Small intestine (tissue), 7 donors: ENCODE data around the gene CEP68. TPM values are rescaled to one million over a fixed set of nuclear protein-coding genes. Genes with fewer than 3 reads are reported as not detected.

Source experiments
- DNase-seq, 2 donors: peaks; one replicate each; pipeline versions ENCODE4 v3.0.0 to v3.0.0-alpha.2; 2013
- FAIRE-seq: peaks from 2 replicates; lab custom pipeline; 2012; peaks lifted over from hg19 to GRCh38; lab: Jason Lieb, UNC
- H3K27ac ChIP-seq, 3 donors: one replicate each; pipeline ENCODE4 v1.5.1; 2013; ENCODE audit warnings: low read length in 2 of 3, mild to moderate bottlenecking in 2 of 3, control low read depth in 1 of 3, inconsistent platforms in 1 of 3, low read depth in 1 of 3, moderate library complexity in 1 of 3
- H3K27me3 ChIP-seq, 3 donors: one replicate each; pipeline ENCODE4 v1.6.1; 2013; ENCODE audit warnings: low read length in 3 of 3, inconsistent platforms in 1 of 3; ENCODE audit not compliant: control insufficient read depth in 3 of 3, insufficient read depth in 3 of 3
- H3K36me3 ChIP-seq, 3 donors: one replicate each; pipeline ENCODE4 v1.6.1; 2013; ENCODE audit warnings: low read length in 3 of 3, inconsistent platforms in 1 of 3, low read depth in 1 of 3, mild to moderate bottlenecking in 1 of 3, moderate library complexity in 1 of 3; ENCODE audit not compliant: control insufficient read depth in 3 of 3, insufficient read depth in 2 of 3
- H3K4me1 ChIP-seq, 3 donors: one replicate each; pipeline ENCODE4 v1.6.1; 2013; ENCODE audit warnings: low read length in 2 of 3, inconsistent platforms in 1 of 3, low read depth in 1 of 3, mild to moderate bottlenecking in 1 of 3, moderate library complexity in 1 of 3; ENCODE audit not compliant: control insufficient read depth in 3 of 3, insufficient read depth in 2 of 3
- H3K4me3 ChIP-seq, 3 donors: one replicate each; pipeline ENCODE4 v1.5.1; 2013; ENCODE audit warnings: low read length in 3 of 3, control low read depth in 1 of 3, inconsistent platforms in 1 of 3, low read depth in 1 of 3, mild to moderate bottlenecking in 1 of 3, moderate library complexity in 1 of 3
- H3K9me3 ChIP-seq, 2 donors: one replicate each; pipeline ENCODE4 v1.6.1; 2013; ENCODE audit warnings: low read depth in 1 of 2, low read length in 1 of 2; ENCODE audit not compliant: control insufficient read depth in 2 of 2, insufficient read depth in 1 of 2
- WGBS, 3 donors: extraction: QIAGEN DNeasy Blood & Tissue Kit; methylation state at CpG; one replicate each; pipeline ENCODE4 v1.1.7; 2013; 5-methylcytosine and 5-hydroxymethylcytosine counted together
- polyA plus RNA-seq, 4 donors: library from polyadenylated mRNA; stranded (reverse) in 3 of 4; unstranded in 1 of 4; fragments of 200-250 nt in 3 of 4; fragments of 120-200 nt in 1 of 4; gene quantifications; one replicate each; pipeline versions ENCODE4 v1.2.1 to v1.2.3, GENCODE V29; 2013
- donor health status: healthy with polysubstance abuse.
- donor health status: control.
- donor health status: control.
- donor health status: Bipolar disorder and iron deficiency.
- donor health status: healthy.

CEP68 gene
- polyA plus RNA-seq, 4 donors: 0.89 to 9.5 (median 4.7) TPM

DNA sequence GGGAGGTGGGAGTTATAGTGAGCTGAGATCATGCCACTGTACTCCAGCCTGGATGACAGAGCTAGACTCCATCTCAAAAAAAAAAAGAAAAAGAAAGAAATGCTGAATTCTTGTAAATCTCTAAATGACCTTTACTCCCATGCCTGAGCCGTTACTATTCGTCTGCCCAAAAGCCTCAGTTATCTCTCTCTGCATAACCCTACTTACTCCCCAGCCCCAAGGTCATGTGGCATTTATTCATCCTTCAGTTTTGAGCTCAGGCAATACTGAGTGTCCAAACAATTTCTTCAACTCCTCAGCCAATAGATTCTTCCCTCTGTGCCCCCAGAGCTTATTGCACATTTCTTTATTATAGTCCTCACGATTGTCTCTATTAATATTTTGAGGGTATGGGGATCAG is 44.9 kb downstream of the CEP68 start:
- no peak overlapping the region for H3K27ac ChIP-seq
- H3K4me1 ChIP-seq: no peaks in the 10 kb centered on the region
- 60 to 73% (median 68%) methylated on average over 3 of the region's 3 CpGs for WGBS, 3 donors
- H3K9me3 ChIP-seq: no peaks in the 10 kb centered on the region
- no peak overlapping the region for H3K4me3 ChIP-seq
- no peaks in the 10 kb centered on the region for H3K27me3 ChIP-seq
- DNase-seq (no peak), FAIRE-seq (no peak)
- H3K36me3 ChIP-seq: peaks cover 6 to 37% (median 12%) of the 10 kb centered on the region in 3 donors

DNA sequence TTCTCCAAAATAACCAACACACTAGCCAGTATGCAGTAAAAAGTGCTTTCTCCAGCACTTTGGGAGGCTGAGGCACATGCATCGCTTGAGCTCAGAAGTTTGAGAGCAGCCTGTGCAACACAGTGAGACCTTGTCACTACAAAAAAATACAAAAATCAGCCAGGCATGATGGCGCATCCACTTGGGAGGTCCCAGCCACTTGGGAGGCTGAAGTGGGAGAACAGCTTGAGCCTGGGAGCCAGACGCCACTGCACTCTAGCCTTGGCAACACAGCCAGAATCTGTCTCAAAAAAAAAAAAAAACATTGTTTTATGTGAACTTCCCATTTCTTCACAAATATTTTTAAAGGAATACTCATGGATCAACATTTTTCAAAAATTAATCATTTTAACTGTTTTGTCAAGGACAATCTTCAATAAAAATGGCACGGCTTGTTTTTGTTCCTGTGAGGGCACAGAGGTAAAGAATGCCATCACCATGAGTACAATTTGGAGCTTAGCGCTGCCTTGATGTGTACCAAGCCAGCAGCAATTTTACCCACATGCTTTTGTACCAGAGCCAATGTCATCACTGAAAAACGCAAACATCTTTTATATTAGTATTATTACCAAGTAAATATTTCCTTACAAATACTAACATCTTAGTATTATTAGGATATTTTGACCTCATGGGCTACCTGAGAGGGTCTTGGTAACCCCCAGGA is 46.9 kb downstream of the CEP68 start:
- Histone ChIP-seq H3K36me3 (peaks cover 3 to 50% (median 9%) of the 10 kb centered on the region in 3 donors), H3K27ac (no peak overlapping the region), H3K27me3 (no peaks in the 10 kb centered on the region), H3K4me3 (no peak overlapping the region), H3K9me3 (no peaks in the 10 kb centered on the region), H3K4me1 (no peaks in the 10 kb centered on the region)
- FAIRE-seq (no peak), DNase-seq (no peak)
- WGBS, 3 donors: 73 to 94% (median 85%) methylated on average over 6 of the region's 6 CpGs

DNA sequence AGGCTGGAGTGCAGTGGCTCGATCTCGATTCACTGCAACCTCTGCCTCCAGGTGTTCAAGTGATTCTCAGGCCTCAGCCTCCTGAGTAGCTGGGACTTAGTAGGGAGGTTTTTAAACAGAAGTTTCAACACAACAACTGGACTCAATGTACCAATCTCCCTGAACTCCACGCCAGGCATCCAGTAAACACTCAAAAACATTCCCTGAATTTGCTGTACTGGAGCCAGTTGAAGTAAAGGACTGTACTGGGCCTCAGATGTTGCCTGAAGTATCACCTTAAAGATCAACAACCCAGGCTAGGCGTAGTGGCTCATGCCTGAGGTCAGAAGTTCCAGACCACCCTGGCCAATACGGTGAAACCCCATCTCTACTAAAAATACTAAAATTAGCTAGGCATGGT is 51.3 kb downstream of the CEP68 start:
- H3K4me1 ChIP-seq: no peaks in the 10 kb centered on the region
- DNase-seq: no peak
- H3K9me3 ChIP-seq: no peaks in the 10 kb centered on the region
- WGBS, 3 donors: 90 to 94% (median 93%) methylated on average over 5 of the region's 5 CpGs
- H3K27me3 ChIP-seq: no peaks in the 10 kb centered on the region
- FAIRE-seq: no peak
- H3K36me3 ChIP-seq: peaks cover 2 to 45% (median 3%) of the 10 kb centered on the region in 3 donors
- H3K27ac ChIP-seq: no peak overlapping the region
- no peak overlapping the region for H3K4me3 ChIP-seq

DNA sequence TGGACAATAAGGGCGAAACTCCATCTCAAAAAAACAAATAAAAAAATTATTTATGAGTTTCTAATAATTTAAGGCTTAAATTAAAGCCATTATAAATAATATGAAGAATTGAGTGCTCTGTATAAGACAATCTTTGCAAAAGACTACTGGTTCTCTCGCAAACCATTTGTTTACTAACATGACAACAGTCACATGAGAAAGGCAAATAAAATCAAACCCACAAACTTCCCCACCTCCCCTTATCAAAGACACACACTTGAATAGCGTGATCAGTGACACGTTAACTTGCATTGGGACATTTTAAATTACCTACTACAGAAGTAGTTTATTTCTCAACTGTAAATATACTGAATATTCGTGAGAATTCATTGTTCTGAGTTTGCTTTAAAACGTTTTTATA is 52.6 kb downstream of the CEP68 start:
- WGBS, 3 donors: 71 to 77% (median 75%) methylated on average over 6 of the region's 6 CpGs
- Histone ChIP-seq H3K27ac (no peak overlapping the region), H3K36me3 (peaks cover 0 to 38% (median 2%) of the 10 kb centered on the region in 3 donors), H3K9me3 (no peaks in the 10 kb centered on the region), H3K27me3 (no peaks in the 10 kb centered on the region), H3K4me3 (no peak overlapping the region), H3K4me1 (peaks cover 0 to 3% (median 0%) of the 10 kb centered on the region in 3 donors)
- DNase-seq: no peak
- no peak for FAIRE-seq

DNA sequence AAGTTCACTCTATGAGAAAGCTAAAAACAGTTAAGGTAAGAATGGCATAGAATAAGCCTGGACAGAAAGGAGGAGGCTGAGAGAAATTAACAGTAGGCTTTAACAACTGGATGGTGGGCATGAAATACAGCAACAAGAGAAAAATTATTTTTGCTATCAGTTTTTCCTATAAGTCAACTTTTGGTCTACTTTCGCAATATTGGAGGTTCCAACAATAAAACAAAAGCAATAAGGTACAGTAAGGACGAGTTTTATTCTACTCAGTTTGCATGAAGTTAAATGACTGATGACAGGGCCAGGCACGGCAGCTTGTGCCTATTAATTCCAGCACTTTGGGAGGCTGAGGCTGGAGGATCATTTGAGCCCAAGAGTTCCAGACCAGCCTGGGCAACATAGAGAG is 56.4 kb downstream of the CEP68 start:
- Histone ChIP-seq H3K27me3 (no peaks in the 10 kb centered on the region), H3K4me3 (no peak overlapping the region), H3K4me1 (peaks cover 0 to 3% (median 0%) of the 10 kb centered on the region in 3 donors), H3K9me3 (peaks cover 0 to 4% of the 10 kb centered on the region in 2 donors), H3K36me3 (peaks cover 0 to 34% (median 0%) of the 10 kb centered on the region in 3 donors), H3K27ac (no peak overlapping the region)
- no peak for FAIRE-seq
- no peak for DNase-seq
- 46 to 50% (median 49%) methylated on average over 3 of the region's 3 CpGs for WGBS, 3 donors

DNA sequence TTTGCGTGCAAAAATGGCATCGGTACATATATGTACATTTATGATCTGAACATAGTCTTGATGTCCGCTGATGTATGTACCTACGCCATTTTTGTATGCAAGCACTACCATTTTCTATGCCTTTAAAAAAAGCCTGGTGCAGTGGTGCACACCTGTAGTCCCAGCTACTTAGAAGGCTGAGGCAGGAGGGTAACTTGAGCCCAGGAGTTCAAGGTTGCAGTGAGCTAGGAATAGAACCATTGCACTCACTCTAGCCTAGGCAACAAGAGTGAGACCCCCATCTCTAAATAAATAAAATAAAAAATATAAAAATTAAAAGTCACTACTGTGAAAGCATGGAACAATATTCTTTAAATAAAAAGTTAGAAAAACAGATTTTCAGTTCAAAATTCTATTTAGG is 57.0 kb downstream of the CEP68 start:
- 94 to 99% (median 96%) methylated on average over 4 of the region's 4 CpGs for WGBS, 3 donors
- Histone ChIP-seq H3K4me3 (no peak overlapping the region), H3K4me1 (peaks cover 0 to 3% (median 0%) of the 10 kb centered on the region in 3 donors), H3K27me3 (no peaks in the 10 kb centered on the region), H3K9me3 (peaks cover 0 to 4% of the 10 kb centered on the region in 2 donors), H3K36me3 (peaks cover 0 to 29% (median 0%) of the 10 kb centered on the region in 3 donors), H3K27ac (no peak overlapping the region)
- DNase-seq (no peak), FAIRE-seq (no peak)

DNA sequence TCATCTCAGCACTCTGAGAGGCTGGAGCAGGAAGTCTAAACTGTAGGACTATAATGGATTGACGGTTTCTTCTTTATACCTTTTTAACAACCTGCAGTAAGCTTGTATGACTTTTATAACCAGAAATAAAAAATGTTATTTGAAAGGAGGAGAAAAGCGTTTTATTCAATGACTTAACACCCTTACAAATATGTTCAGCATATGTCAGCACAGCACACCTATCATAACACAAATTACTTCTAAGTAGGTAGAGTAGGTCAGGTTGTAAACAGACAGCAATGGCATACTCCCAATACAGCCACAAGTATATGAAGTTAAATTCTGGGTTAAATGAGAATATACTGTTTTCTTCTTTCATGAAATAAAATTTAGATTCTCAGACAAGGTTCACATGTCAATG is 57.6 kb downstream of the CEP68 start:
- Histone ChIP-seq H3K27ac (no peak overlapping the region), H3K27me3 (no peaks in the 10 kb centered on the region), H3K36me3 (peaks cover 0 to 30% (median 0%) of the 10 kb centered on the region in 3 donors), H3K9me3 (peaks cover 0 to 4% of the 10 kb centered on the region in 2 donors), H3K4me3 (no peak overlapping the region), H3K4me1 (peaks cover 0 to 3% (median 0%) of the 10 kb centered on the region in 3 donors)
- FAIRE-seq (no peak), DNase-seq (no peak)
- whole genome bisulfite sequencing, 3 donors: 57 to 74% (median 69%) methylated on average over 2 of the region's 2 CpGs

DNA sequence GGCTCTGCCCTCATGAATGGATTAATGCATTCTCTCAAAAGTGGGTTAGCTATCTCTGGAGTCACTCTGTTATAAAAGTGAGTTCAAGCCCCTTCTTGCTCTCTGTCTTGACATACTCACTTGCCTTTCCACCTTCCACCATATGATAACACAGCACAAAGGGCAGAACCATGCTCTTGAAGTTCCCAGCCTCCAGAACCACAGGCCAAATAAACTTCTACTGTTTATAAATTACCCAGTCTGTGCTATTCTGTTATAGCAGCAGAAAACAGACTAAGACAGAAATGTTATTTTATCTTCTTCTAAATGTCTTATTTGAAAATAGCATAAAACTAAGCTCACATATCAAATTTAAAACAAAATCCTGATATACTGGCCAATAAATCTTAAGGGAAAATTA is 58.7 kb downstream of the CEP68 start:
- DNase-seq: no peak
- Histone ChIP-seq H3K4me1 (peaks cover 0 to 3% (median 0%) of the 10 kb centered on the region in 3 donors), H3K36me3 (peaks cover 0 to 31% (median 0%) of the 10 kb centered on the region in 3 donors), H3K4me3 (no peak overlapping the region), H3K9me3 (peaks cover 0 to 4% of the 10 kb centered on the region in 2 donors), H3K27me3 (no peaks in the 10 kb centered on the region), H3K27ac (no peak overlapping the region)
- FAIRE-seq: no peak
